NCI-H748 (cell line): ENCODE data around the gene KRTAP10-9.
A peak's percentile ranks its signal among the peaks of the same experiment; 100 is the strongest.
"Not testable (repeated sequence)": the region's sequence is repeated elsewhere in the genome, so short reads cannot be mapped to it uniquely, and the experiment has no call there.

Source experiments
- DNase-seq: peaks from one replicate; lab custom pipeline; 2025; ENCODE audit not compliant: unreplicated experiment; lab: John Stamatoyannopoulos, UW

Gene KRTAP10-9

GRCh38 chr21:44626673-44627143 lies at the start of gene KRTAP10-9:
KRTAP10-9 (plus strand) TSS chr21:44627093; CDS start chr21:44627172, 79 bp downstream.
- no peak for DNase-seq

- no peak for DNase-seq
Observed at GRCh38 chr21:44578371-44579055, 48.4 kb upstream of the KRTAP10-9 start.

- no peak for DNase-seq
Observed at GRCh38 chr21:44579056-44579832, 47.6 kb upstream of the KRTAP10-9 start.

GRCh38 chr21:44579833-44580144 lies 47.1 kb upstream of the KRTAP10-9 start:
- no peak for DNase-seq

GRCh38 chr21:44580231-44580821 lies 46.6 kb upstream of the KRTAP10-9 start, which contains the start of gene KRTAP10-5:
KRTAP10-5 (minus strand) TSS chr21:44580604; CDS start chr21:44580578, 26 bp downstream.
- DNase-seq, result not testable (repeated sequence)

GRCh38 chr21:44581158-44581557 lies 45.7 kb upstream of the KRTAP10-9 start:
- DNase-seq, result no peak

GRCh38 chr21:44582055-44582454 lies 44.8 kb upstream of the KRTAP10-9 start:
- DNase-seq, result no peak

- DNase-seq, result peak; percentile 61
Observed at GRCh38 chr21:44583089-44583799, 43.6 kb upstream of the KRTAP10-9 start.

GRCh38 chr21:44583800-44584147 lies 43.1 kb upstream of the KRTAP10-9 start:
- peak; percentile 61 for DNase-seq

- DNase-seq, result no peak
Observed at GRCh38 chr21:44585892-44586291, 41.0 kb upstream of the KRTAP10-9 start.

GRCh38 chr21:44589094-44589493 lies 37.8 kb upstream of the KRTAP10-9 start:
- no peak for DNase-seq

- DNase-seq, result no peak
Observed at GRCh38 chr21:44589586-44590305, 37.1 kb upstream of the KRTAP10-9 start.

- DNase-seq, result no peak
Observed at GRCh38 chr21:44590311-44590721, 36.6 kb upstream of the KRTAP10-9 start.

GRCh38 chr21:44590897-44591800 lies 35.7 kb upstream of the KRTAP10-9 start:
- DNase-seq, result not testable (repeated sequence)

GRCh38 chr21:44591801-44592130 lies 35.1 kb upstream of the KRTAP10-9 start:
- DNase-seq, result not testable (repeated sequence)

GRCh38 chr21:44592446-44593311 lies 34.2 kb upstream of the KRTAP10-9 start, which contains the start of gene KRTAP10-6:
KRTAP10-6 (minus strand) TSS chr21:44592505; CDS start chr21:44592484, 21 bp downstream.
- DNase-seq, result no peak

GRCh38 chr21:44593598-44594405 lies 33.1 kb upstream of the KRTAP10-9 start:
- peak; percentile 37 for DNase-seq

GRCh38 chr21:44594406-44594916 lies 32.4 kb upstream of the KRTAP10-9 start:
- no peak for DNase-seq
